Measurements from ENCODE around the gene TLL1.

GRCh38 chr4:165931741-165932140 is 58.7 kb downstream of the TLL1 start:
- TF ChIP-seq JUNB (CRISPR knock-in tag; IDR thresholded peaks at IDR 0.05; ENCODE audit: borderline replicate concordance) (no peak), CTCF (CRISPR knock-in tag; IDR thresholded peaks at IDR 0.05) (no peak), POLR2A (IDR thresholded peaks at IDR 0.05; ENCODE audit: insufficient read depth in 1 of 2, low read depth in 2 of 2, low read length in 2 of 2) (no peak), ZNF646 (CRISPR knock-in tag; IDR thresholded peaks at IDR 0.05) (no peak), NFIC (IDR thresholded peaks at IDR 0.05; ENCODE audit: low read length) (no peak), RXRB (CRISPR knock-in tag; IDR thresholded peaks at IDR 0.05; ENCODE audit: borderline replicate concordance) (no peak), ELF3 (CRISPR knock-in tag; IDR thresholded peaks at IDR 0.05) (no peak), NFE2L2 (IDR thresholded peaks at IDR 0.05; ENCODE audit: low read length) (no peak), ZNF12 (CRISPR knock-in tag; IDR thresholded peaks at IDR 0.05) (no peak)

All from HepG2 (cell line).